Measurements from ENCODE around the gene RELT.

RELT gene

GRCh38 chr11:73390601-73391565 is 14.7 kb downstream of the RELT start:
- in situ Hi-C loops (cut with HindIII; ENCODE audit: low sequenced_read_pairs): no loop called here

- in situ Hi-C loops (cut with HindIII; ENCODE audit: low sequenced_read_pairs): no loop called here
These were observed 15.5 kb downstream of the RELT start for GRCh38 chr11:73391665-73392064.

- in situ Hi-C loops (cut with HindIII; ENCODE audit: low sequenced_read_pairs): no loop called here
These were observed 16.2 kb downstream of the RELT start for GRCh38 chr11:73392108-73393010.

- in situ Hi-C loops (cut with HindIII; ENCODE audit: low sequenced_read_pairs): no loop called here
These were observed 16.8 kb downstream of the RELT start for GRCh38 chr11:73393011-73393380.

- in situ Hi-C loops (cut with HindIII; ENCODE audit: low sequenced_read_pairs): no loop called here
These were observed 17.5 kb downstream of the RELT start for GRCh38 chr11:73393479-73394415.

- in situ Hi-C loops (cut with HindIII; ENCODE audit: low sequenced_read_pairs): no loop called here
These were observed 18.5 kb downstream of the RELT start for GRCh38 chr11:73394416-73395296.

- in situ Hi-C loops (cut with HindIII; ENCODE audit: low sequenced_read_pairs): no loop called here
These were observed 19.4 kb downstream of the RELT start for GRCh38 chr11:73395297-73396208.

GRCh38 chr11:73396251-73396930 is 20.2 kb downstream of the RELT start:
- in situ Hi-C loops (cut with HindIII; ENCODE audit: low sequenced_read_pairs): no loop called here

- in situ Hi-C loops (cut with HindIII; ENCODE audit: low sequenced_read_pairs): no loop called here
These were observed 20.8 kb downstream of the RELT start for GRCh38 chr11:73396985-73397384.

GRCh38 chr11:73397468-73398131 is 21.4 kb downstream of the RELT start:
- in situ Hi-C loops (cut with HindIII; ENCODE audit: low sequenced_read_pairs): no loop called here

GRCh38 chr11:73398132-73398526 is 21.9 kb downstream of the RELT start:
- in situ Hi-C loops (cut with HindIII; ENCODE audit: low sequenced_read_pairs): no loop called here

- in situ Hi-C loops (cut with HindIII; ENCODE audit: low sequenced_read_pairs): no loop called here
These were observed 22.5 kb downstream of the RELT start for GRCh38 chr11:73398721-73399120.

GRCh38 chr11:73399159-73399590 is 23.0 kb downstream of the RELT start:
- in situ Hi-C loops (cut with HindIII; ENCODE audit: low sequenced_read_pairs): no loop called here

- in situ Hi-C loops (cut with HindIII; ENCODE audit: low sequenced_read_pairs): no loop called here
These were observed 23.4 kb downstream of the RELT start for GRCh38 chr11:73399636-73400035.

- in situ Hi-C loops (cut with HindIII; ENCODE audit: low sequenced_read_pairs): no loop called here
These were observed 24.1 kb downstream of the RELT start for GRCh38 chr11:73400293-73400692.

GRCh38 chr11:73401217-73401923 is 25.2 kb downstream of the RELT start:
- in situ Hi-C loops (cut with HindIII; ENCODE audit: low sequenced_read_pairs): no loop called here

All from DLD1 (cell line).